A549 (cell line): ENCODE measurements around the gene GRID1.

Experiments used
- PHF8 ChIP-seq: fragments of 200-600 bp; sonication (generic); IDR thresholded peaks from 2 replicates; pipeline ENCODE4 v1.6.1; 2016; ENCODE audit warnings: low read depth, mild to moderate bottlenecking, antibody characterized with exemption, moderate library complexity, borderline replicate concordance
- RAD21 ChIP-seq, 2 experiments: fragments of >200 bp in 1 of 2; sonication (Bioruptor Twin) in 1 of 2; formaldehyde crosslinking in 1 of 2; IDR thresholded peaks in 1 of 2; conservative IDR thresholded peaks in 1 of 2; 2 replicates in 1 of 2; 3 replicates in 1 of 2; pipeline ENCODE4 v1.6.1; 2012 to 2018; ENCODE audit warnings: inconsistent platforms in 1 of 2

- no peak for TF ChIP-seq PHF8
- no peak for TF ChIP-seq RAD21 (conservative IDR thresholded peaks at IDR 0.05 in 1 of 2, IDR thresholded peaks at IDR 0.05 in 1 of 2)
Observed at GRCh38 chr10:86037096-86037495, 329.5 kb downstream of the GRID1 start.
